Central memory CD8-positive, alpha-beta T cell (primary cell): ENCODE results near the gene CARHSP1.
"Not testable (repeated sequence)": the region's sequence is repeated elsewhere in the genome, so short reads cannot be mapped to it uniquely, and the experiment has no call there.

Experiments
- ATAC-seq: fragments of 150-1000 bp; cut with Tn5 transposase; replicated peaks from 2 replicates; pipeline ENCODE4 v1.10.0; 2022; ENCODE audit warnings: mild to moderate bottlenecking, moderate FRiP score, moderate number of reproducible peaks; ENCODE audit not compliant: poor library complexity, severe bottlenecking; ENCODE audit errors: extremely low read depth
- DNase-seq, 2 donors: peaks; one replicate each; pipeline ENCODE4 v3.0.0; 2021; ENCODE audit warnings: low spot score in 2 of 2
- H3K27ac Mint-ChIP-seq: one replicate; pipeline ENCODE4 v1.8.0; 2022; ENCODE audit warnings: low read depth, mild to moderate bottlenecking, moderate library complexity, mixed read lengths
- H3K27me3 Mint-ChIP-seq: one replicate; pipeline ENCODE4 v1.8.0; 2022; ENCODE audit warnings: mixed read lengths
- H3K36me3 Mint-ChIP-seq: one replicate; pipeline ENCODE4 v1.8.0; 2022; ENCODE audit warnings: mild to moderate bottlenecking, moderate library complexity, mixed read lengths; ENCODE audit not compliant: insufficient read depth
- H3K4me1 Mint-ChIP-seq: one replicate; pipeline ENCODE4 v1.8.0; 2022; ENCODE audit warnings: mixed read lengths
- H3K4me3 Mint-ChIP-seq: one replicate; pipeline ENCODE4 v1.8.0; 2022; ENCODE audit warnings: mild to moderate bottlenecking, moderate library complexity, mixed read lengths
- H3K9me3 Mint-ChIP-seq: one replicate; pipeline ENCODE4 v1.8.0; 2022; ENCODE audit warnings: mixed read lengths

Gene CARHSP1

GRCh38 chr16:8845699-8846298, 23.0 kb downstream of the CARHSP1 start:
- Mint-ChIP-seq H3K27me3 (no peaks in the 10 kb centered on the region), H3K27ac (no peak overlapping the region), H3K4me3 (no peak overlapping the region), H3K36me3 (peaks cover 15% of the 10 kb centered on the region), H3K4me1 (peaks cover 28% of the 10 kb centered on the region), H3K9me3 (no peaks in the 10 kb centered on the region)
- DNase-seq (no peak), ATAC-seq (no peak)

DNA sequence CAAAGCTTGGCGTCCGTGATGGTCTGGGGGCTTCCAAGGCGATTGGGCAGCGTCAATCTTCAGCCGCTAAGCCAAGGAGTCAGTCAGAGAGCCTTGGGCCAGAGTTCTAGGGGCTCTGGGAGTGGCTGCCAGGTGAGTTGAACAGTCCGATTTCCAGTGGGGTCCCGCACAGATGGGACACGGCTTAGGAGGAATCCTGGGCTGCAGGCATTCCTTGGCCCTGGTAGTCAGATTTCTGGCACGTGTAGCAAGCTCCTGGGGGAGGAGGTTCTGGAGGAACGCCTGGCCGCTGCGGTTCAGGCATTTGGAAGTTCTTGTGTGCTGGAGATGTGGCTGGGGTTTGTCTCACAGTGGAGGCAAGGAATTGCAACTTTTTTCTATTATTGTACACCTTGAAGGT, 25.5 kb downstream of the CARHSP1 start:
- not testable (repeated sequence) for DNase-seq, H3K4me3 Mint-ChIP-seq, H3K36me3 Mint-ChIP-seq

DNA sequence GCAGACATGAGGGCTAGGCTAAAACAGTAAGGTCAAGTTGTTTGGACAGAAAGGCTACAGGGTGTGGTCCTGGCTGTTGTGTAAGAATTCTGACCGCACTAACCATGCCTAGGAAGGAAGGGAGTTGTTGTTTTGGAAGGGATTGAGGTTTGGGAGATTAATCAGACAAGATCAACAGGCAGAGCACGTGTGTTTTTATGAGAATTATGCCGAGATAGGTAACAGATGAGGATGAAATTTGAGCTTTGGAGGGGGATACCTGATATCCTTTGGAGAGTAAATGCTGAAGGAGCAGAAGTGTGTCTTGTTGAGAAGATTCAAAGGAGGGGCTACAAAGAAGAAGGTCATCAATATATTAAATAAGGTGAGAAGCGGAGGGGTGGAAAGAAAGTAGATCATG, 26.8 kb downstream of the CARHSP1 start:
- not testable (repeated sequence) for H3K4me3 Mint-ChIP-seq
- peak overlapping the region; percentile 26 for H3K27ac Mint-ChIP-seq

More for the DNA sequence above, 25.5 kb downstream of the CARHSP1 start:
- not testable (repeated sequence) for H3K27me3 Mint-ChIP-seq, H3K9me3 Mint-ChIP-seq, ATAC-seq
- peaks cover 18% of the 10 kb centered on the region for H3K4me1 Mint-ChIP-seq
- peak overlapping the region; percentile 49 for H3K27ac Mint-ChIP-seq

DNA sequence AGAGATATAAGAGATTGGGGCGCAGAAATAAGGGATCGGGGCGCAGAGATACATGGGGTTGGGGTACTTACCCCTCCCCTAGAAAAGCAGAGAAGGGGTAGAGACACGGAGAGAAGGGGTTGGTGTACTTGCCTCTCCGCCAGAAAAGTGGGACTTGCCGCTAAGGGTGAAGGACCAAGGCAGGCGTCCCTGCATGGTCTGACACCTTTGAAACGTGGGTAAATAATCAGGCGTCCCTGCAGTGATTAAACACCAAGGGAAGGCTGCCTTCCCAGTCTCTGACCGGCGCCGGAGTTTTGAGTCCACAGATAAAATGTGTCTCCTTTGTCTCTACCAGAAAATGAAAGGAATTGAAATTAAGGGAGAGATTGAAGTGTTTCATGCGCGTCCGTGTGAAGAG, 31.2 kb downstream of the CARHSP1 start:
- not testable (repeated sequence) for DNase-seq, H3K9me3 Mint-ChIP-seq, ATAC-seq, H3K27me3 Mint-ChIP-seq, H3K27ac Mint-ChIP-seq, H3K4me3 Mint-ChIP-seq, H3K36me3 Mint-ChIP-seq
- H3K4me1 Mint-ChIP-seq = peaks cover 14% of the 10 kb centered on the region

More for the DNA sequence above, 26.8 kb downstream of the CARHSP1 start:
- not testable (repeated sequence) for H3K27me3 Mint-ChIP-seq, H3K36me3 Mint-ChIP-seq, H3K9me3 Mint-ChIP-seq, ATAC-seq, DNase-seq
- peaks cover 18% of the 10 kb centered on the region for H3K4me1 Mint-ChIP-seq

DNA sequence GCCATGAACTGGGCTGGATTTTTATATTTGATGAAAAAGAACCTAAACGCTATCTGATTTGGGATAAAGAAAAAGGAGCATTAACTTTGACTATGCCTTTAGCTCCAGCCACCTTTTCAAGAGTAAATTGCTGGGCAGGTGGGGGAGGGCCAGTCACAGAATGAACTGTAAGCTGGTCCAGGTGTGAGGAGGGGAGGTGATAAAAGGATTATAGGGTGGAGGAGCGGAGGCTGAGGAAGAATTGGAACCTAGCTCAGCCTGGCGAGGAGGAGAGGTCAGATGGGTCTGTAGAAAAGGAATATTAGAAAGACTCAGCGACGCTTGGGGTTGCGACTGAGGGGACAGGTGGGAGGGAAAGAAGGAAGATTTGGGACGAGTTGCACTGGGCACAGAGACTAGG, 32.0 kb downstream of the CARHSP1 start:
- H3K27me3 Mint-ChIP-seq, H3K36me3 Mint-ChIP-seq, H3K9me3 Mint-ChIP-seq, H3K4me3 Mint-ChIP-seq, H3K27ac Mint-ChIP-seq, DNase-seq, ATAC-seq: not testable (repeated sequence)
- H3K4me1 Mint-ChIP-seq = peaks cover 16% of the 10 kb centered on the region

DNA sequence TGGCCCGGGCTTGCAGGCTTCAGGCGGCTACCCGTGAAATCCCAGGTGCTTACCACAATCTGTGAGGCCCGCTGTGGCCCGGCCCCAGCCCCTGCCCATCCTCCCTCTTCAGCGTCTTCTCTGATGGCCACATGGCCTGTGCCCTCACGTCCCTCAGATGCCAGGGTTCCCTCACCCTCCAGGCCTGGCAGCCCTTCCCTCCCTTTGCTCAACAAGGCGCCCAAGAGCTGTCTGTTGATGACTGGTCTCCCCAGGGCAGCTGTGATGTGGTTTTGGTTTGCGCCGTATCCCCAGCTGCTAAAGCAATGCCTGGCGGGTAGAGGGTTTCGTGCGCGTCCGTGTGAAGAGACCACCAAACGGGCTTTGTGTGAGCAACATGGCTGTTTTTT, 36.1 kb downstream of the CARHSP1 start:
- ATAC-seq = no peak
- H3K36me3 Mint-ChIP-seq = peaks cover 16% of the 10 kb centered on the region

GRCh38 chr16:8831871-8832716, 36.7 kb downstream of the CARHSP1 start:
- DNase-seq (no peak), ATAC-seq (no peak)
- Mint-ChIP-seq H3K27ac (peak overlapping the region; percentile 22), H3K4me1 (peaks cover 16% of the 10 kb centered on the region), H3K4me3 (no peak overlapping the region), H3K36me3 (peaks cover 16% of the 10 kb centered on the region), H3K9me3 (no peaks in the 10 kb centered on the region), H3K27me3 (no peaks in the 10 kb centered on the region)

More for the DNA sequence above, 36.1 kb downstream of the CARHSP1 start:
- no peak for DNase-seq
- H3K9me3 Mint-ChIP-seq = no peaks in the 10 kb centered on the region
- peak overlapping the region; percentile 0 for H3K27ac Mint-ChIP-seq
- no peaks in the 10 kb centered on the region for H3K27me3 Mint-ChIP-seq
- peak overlapping the region; percentile 48 for H3K4me3 Mint-ChIP-seq
- peaks cover 16% of the 10 kb centered on the region for H3K4me1 Mint-ChIP-seq

- no peak for ATAC-seq
- Mint-ChIP-seq H3K36me3 (peaks cover 21% of the 10 kb centered on the region), H3K4me1 (peaks cover 16% of the 10 kb centered on the region), H3K4me3 (no peak overlapping the region), H3K9me3 (no peaks in the 10 kb centered on the region), H3K27me3 (no peaks in the 10 kb centered on the region), H3K27ac (peak overlapping the region; percentile 22)
- no peak for DNase-seq
Measured at GRCh38 chr16:8831450-8831849, 37.4 kb downstream of the CARHSP1 start.

DNA sequence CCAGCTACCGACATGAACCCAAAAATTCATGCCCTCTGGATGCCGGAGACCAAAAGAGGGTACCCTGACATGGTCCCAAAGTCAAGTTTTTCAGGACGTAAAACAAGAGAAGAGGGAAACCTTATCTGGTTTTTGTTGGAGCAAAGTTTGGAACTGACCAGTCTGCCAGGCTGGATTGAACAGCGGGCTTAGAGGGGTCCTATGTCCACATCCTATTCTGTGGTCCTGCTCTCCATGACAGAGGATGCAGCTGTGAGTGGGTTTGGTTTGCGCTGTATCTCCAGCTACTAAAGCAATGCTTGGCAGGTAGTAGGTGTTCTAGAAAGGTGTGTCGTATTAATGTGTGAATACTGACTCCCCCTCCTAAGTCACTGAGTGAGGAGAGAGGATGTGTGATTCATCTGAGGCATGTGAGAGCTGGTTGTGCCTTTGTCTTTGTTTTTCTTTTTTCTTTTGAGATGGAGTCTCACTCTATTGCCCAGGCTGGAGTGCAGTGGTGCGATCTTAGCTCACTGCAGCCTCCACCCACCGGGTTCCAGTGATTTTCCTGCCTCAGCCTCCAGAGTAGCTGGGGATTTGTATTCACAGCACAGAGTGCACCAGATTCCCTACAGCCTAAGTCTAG, 40.2 kb downstream of the CARHSP1 start:
- Mint-ChIP-seq H3K27me3 (no peaks in the 10 kb centered on the region), H3K4me3 (no peak overlapping the region), H3K27ac (no peak overlapping the region), H3K9me3 (no peaks in the 10 kb centered on the region), H3K36me3 (peaks cover 20% of the 10 kb centered on the region), H3K4me1 (peaks cover 11% of the 10 kb centered on the region)
- DNase-seq (no peak), ATAC-seq (no peak)

GRCh38 chr16:8826278-8826879, 42.4 kb downstream of the CARHSP1 start:
- Mint-ChIP-seq H3K27ac (no peak overlapping the region), H3K9me3 (no peaks in the 10 kb centered on the region), H3K27me3 (no peaks in the 10 kb centered on the region), H3K4me1 (peaks cover 12% of the 10 kb centered on the region), H3K4me3 (no peak overlapping the region), H3K36me3 (peaks cover 16% of the 10 kb centered on the region)
- ATAC-seq = no peak
- DNase-seq = no peak

- Mint-ChIP-seq H3K27me3 (no peaks in the 10 kb centered on the region), H3K9me3 (no peaks in the 10 kb centered on the region), H3K27ac (no peak overlapping the region), H3K4me3 (no peak overlapping the region), H3K36me3 (peaks cover 19% of the 10 kb centered on the region), H3K4me1 (peaks cover 14% of the 10 kb centered on the region)
- ATAC-seq (no peak), DNase-seq (no peak)
Measured at GRCh38 chr16:8822403-8822802, 46.4 kb downstream of the CARHSP1 start.

GRCh38 chr16:8819411-8820034, 49.3 kb downstream of the CARHSP1 start:
- ATAC-seq (no peak), DNase-seq (no peak)
- Mint-ChIP-seq H3K36me3 (peaks cover 28% of the 10 kb centered on the region), H3K27ac (no peak overlapping the region), H3K4me3 (no peak overlapping the region), H3K9me3 (no peaks in the 10 kb centered on the region), H3K4me1 (peaks cover 27% of the 10 kb centered on the region), H3K27me3 (no peaks in the 10 kb centered on the region)
